ENCODE measurements around the gene RNU4-1. TPM values are rescaled to one million over a fixed set of nuclear protein-coding genes. Genes with fewer than 3 reads are reported as not detected.
A peak's percentile ranks its signal among the peaks of the same experiment; 100 is the strongest.

The RNU4-1 gene
- total and polyA plus RNA-seq, 2 experiments from 2014 or later = 6.0 TPM; not detected in 1

DNA sequence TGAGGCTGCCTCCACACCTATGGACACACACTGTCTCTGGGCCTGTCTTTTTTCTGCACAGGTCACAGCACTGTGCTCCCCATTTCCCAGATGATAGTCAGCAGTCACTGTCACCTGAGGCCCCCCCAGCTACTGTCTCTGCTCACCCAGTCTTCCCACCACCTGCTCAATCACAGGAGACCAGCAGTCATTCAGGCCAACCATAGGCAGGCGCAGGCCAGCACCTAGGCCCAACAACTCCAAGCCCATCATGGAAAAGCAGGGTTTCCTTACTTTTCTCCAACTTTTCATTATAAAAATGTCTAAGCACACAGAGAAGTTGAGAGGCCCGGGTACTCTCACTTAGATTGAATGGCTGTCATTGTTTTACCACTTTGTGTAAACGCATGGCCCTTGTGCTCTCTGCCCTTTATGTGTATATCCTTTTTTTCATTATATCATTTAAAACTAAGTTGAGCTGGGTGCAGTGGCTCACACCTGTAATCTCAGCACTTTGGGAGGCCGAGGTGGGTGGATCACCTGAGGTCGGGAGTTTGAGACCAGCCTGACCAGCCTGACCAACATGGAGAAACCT, 34.6 kb downstream of the RNU4-1 start (continued):
- TF ChIP-seq, protein P1, sequence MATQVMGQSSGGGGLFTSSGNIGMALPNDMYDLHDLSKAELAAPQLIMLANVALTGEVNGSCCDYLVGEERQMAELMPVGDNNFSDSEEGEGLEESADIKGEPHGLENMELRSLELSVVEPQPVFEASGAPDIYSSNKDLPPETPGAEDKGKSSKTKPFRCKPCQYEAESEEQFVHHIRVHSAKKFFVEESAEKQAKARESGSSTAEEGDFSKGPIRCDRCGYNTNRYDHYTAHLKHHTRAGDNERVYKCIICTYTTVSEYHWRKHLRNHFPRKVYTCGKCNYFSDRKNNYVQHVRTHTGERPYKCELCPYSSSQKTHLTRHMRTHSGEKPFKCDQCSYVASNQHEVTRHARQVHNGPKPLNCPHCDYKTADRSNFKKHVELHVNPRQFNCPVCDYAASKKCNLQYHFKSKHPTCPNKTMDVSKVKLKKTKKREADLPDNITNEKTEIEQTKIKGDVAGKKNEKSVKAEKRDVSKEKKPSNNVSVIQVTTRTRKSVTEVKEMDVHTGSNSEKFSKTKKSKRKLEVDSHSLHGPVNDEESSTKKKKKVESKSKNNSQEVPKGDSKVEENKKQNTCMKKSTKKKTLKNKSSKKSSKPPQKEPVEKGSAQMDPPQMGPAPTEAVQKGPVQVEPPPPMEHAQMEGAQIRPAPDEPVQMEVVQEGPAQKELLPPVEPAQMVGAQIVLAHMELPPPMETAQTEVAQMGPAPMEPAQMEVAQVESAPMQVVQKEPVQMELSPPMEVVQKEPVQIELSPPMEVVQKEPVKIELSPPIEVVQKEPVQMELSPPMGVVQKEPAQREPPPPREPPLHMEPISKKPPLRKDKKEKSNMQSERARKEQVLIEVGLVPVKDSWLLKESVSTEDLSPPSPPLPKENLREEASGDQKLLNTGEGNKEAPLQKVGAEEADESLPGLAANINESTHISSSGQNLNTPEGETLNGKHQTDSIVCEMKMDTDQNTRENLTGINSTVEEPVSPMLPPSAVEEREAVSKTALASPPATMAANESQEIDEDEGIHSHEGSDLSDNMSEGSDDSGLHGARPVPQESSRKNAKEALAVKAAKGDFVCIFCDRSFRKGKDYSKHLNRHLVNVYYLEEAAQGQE (IDR thresholded peaks at IDR 0.05; ENCODE audit: unreplicated experiment) = no peak
- TF ChIP-seq POLR2AphosphoS5 (IDR thresholded peaks at IDR 0.05; ENCODE audit: low read depth) (no peak), ZNF331 (CRISPR knock-in tag; IDR thresholded peaks at IDR 0.05; ENCODE audit: low read depth) (no peak), EZH2 (IDR thresholded peaks at IDR 0.05; ENCODE audit: low read depth, unreplicated experiment) (no peak)
- TF ChIP-seq, protein P2, sequence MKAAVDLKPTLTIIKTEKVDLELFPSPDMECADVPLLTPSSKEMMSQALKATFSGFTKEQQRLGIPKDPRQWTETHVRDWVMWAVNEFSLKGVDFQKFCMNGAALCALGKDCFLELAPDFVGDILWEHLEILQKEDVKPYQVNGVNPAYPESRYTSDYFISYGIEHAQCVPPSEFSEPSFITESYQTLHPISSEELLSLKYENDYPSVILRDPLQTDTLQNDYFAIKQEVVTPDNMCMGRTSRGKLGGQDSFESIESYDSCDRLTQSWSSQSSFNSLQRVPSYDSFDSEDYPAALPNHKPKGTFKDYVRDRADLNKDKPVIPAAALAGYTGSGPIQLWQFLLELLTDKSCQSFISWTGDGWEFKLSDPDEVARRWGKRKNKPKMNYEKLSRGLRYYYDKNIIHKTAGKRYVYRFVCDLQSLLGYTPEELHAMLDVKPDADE (IDR thresholded peaks at IDR 0.05) = no peak

DNA sequence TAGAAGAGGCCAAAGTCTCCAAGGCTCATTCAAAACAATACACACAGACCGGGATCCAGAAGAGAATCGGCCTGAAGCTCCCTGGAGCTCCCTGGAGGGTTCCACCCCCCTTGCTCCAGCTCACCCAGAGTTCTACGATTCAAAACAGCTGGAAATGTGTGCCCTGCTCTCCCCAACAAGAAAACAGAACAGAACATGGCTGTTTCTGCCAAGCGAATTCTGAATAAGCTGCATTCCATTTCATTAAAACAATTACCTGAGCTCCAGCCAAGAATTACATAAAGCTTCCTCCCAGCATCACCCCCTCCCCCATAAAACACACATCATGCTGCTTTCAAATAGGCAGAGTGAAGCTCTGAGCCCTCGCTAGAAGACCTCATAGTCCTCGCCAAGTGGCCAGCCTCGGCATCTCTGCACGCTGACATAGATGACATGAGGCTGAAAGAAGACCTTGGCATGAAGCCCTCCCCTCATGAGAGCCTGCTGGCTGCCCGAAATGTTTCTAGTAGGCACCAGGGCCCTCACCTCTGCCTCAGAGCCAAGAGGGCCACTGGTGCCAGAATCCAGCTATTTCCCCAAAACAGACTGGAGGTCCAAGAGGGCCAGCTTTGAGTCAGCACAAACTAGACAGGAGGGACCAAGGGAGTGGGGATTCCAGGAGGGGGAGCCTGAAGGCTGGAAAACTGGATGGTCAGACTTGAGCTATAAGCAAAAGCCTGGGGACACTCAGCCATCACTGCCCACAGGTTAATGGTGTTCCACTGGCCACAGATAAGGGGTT, 35.8 kb downstream of the RNU4-1 start:
- Mint-ChIP-seq H3K9me3 (no peaks in the 10 kb centered on the region), H3K36me3 (ENCODE audit: low read depth) (peaks cover 9% of the 10 kb centered on the region), H3K4me1 (peaks cover 44% of the 10 kb centered on the region), H3K27me3 (ENCODE audit: insufficient read depth, low read depth, poor library complexity) (peaks cover 21% of the 10 kb centered on the region), H3K4me3 (peak overlapping the region; percentile 6; the same call in 1 of the 3 replicates), H3K27ac (peak overlapping the region; percentile 83)
- Histone ChIP-seq H3K27me3 (ENCODE audit: insufficient read depth) (no peaks in the 10 kb centered on the region), H3K4me2 (peak overlapping the region; percentile 67), H4K20me1 (replicated peaks; ENCODE audit: insufficient read depth) (peaks cover 15% of the 10 kb centered on the region), H3K79me2 (replicated peaks; ENCODE audit: insufficient read depth) (peaks cover 93% of the 10 kb centered on the region), H2AFZ (no peak overlapping the region), H3K27ac (ENCODE audit: low read depth) (peak overlapping the region; percentile 93), H3K4me3 (peak overlapping the region; percentile 29), H3K36me3 (ENCODE audit: insufficient read depth) (no peaks in the 10 kb centered on the region), H3K9me2 (ENCODE audit: insufficient read depth) (no peaks in the 10 kb centered on the region), H3F3A (replicated peaks; ENCODE audit: low read depth) (0 out of 2 replicates have a peak, but pooled peaks cover 8% of the 10 kb centered on the region), H3K4me1 (ENCODE audit: insufficient read depth) (peaks cover 32% of the 10 kb centered on the region)
- peak; percentile 60 for ATAC-seq
- peak; percentile 71 for DNase-seq (ENCODE audit: low spot score)
- TF ChIP-seq, protein P3, sequence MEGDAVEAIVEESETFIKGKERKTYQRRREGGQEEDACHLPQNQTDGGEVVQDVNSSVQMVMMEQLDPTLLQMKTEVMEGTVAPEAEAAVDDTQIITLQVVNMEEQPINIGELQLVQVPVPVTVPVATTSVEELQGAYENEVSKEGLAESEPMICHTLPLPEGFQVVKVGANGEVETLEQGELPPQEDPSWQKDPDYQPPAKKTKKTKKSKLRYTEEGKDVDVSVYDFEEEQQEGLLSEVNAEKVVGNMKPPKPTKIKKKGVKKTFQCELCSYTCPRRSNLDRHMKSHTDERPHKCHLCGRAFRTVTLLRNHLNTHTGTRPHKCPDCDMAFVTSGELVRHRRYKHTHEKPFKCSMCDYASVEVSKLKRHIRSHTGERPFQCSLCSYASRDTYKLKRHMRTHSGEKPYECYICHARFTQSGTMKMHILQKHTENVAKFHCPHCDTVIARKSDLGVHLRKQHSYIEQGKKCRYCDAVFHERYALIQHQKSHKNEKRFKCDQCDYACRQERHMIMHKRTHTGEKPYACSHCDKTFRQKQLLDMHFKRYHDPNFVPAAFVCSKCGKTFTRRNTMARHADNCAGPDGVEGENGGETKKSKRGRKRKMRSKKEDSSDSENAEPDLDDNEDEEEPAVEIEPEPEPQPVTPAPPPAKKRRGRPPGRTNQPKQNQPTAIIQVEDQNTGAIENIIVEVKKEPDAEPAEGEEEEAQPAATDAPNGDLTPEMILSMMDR (conservative IDR thresholded peaks at IDR 0.05; ENCODE audit: low read depth in 2 of 2) = no peak
- TF ChIP-seq POLR2AphosphoS5 (IDR thresholded peaks at IDR 0.05; ENCODE audit: low read depth) = no peak
- TF ChIP-seq, protein P4, sequence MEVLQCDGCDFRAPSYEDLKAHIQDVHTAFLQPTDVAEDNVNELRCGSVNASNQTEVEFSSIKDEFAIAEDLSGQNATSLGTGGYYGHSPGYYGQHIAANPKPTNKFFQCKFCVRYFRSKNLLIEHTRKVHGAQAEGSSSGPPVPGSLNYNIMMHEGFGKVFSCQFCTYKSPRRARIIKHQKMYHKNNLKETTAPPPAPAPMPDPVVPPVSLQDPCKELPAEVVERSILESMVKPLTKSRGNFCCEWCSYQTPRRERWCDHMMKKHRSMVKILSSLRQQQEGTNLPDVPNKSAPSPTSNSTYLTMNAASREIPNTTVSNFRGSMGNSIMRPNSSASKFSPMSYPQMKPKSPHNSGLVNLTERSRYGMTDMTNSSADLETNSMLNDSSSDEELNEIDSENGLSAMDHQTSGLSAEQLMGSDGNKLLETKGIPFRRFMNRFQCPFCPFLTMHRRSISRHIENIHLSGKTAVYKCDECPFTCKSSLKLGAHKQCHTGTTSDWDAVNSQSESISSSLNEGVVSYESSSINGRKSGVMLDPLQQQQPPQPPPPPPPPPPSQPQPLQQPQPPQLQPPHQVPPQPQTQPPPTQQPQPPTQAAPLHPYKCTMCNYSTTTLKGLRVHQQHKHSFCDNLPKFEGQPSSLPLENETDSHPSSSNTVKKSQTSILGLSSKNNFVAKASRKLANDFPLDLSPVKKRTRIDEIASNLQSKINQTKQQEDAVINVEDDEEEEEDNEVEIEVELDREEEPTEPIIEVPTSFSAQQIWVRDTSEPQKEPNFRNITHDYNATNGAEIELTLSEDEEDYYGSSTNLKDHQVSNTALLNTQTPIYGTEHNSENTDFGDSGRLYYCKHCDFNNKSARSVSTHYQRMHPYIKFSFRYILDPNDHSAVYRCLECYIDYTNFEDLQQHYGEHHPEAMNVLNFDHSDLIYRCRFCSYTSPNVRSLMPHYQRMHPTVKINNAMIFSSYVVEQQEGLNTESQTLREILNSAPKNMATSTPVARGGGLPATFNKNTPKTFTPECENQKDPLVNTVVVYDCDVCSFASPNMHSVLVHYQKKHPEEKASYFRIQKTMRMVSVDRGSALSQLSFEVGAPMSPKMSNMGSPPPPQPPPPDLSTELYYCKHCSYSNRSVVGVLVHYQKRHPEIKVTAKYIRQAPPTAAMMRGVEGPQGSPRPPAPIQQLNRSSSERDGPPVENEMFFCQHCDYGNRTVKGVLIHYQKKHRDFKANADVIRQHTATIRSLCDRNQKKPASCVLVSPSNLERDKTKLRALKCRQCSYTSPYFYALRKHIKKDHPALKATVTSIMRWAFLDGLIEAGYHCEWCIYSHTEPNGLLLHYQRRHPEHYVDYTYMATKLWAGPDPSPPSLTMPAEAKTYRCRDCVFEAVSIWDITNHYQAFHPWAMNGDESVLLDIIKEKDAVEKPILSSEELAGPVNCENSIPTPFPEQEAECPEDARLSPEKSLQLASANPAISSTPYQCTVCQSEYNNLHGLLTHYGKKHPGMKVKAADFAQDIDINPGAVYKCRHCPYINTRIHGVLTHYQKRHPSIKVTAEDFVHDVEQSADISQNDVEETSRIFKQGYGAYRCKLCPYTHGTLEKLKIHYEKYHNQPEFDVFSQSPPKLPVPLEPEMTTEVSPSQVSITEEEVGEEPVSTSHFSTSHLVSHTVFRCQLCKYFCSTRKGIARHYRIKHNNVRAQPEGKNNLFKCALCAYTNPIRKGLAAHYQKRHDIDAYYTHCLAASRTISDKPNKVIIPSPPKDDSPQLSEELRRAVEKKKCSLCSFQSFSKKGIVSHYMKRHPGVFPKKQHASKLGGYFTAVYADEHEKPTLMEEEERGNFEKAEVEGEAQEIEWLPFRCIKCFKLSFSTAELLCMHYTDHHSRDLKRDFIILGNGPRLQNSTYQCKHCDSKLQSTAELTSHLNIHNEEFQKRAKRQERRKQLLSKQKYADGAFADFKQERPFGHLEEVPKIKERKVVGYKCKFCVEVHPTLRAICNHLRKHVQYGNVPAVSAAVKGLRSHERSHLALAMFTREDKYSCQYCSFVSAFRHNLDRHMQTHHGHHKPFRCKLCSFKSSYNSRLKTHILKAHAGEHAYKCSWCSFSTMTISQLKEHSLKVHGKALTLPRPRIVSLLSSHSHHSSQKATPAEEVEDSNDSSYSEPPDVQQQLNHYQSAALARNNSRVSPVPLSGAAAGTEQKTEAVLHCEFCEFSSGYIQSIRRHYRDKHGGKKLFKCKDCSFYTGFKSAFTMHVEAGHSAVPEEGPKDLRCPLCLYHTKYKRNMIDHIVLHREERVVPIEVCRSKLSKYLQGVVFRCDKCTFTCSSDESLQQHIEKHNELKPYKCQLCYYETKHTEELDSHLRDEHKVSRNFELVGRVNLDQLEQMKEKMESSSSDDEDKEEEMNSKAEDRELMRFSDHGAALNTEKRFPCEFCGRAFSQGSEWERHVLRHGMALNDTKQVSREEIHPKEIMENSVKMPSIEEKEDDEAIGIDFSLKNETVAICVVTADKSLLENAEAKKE (CRISPR knock-in tag; IDR thresholded peaks at IDR 0.05) = no peak
- TF ChIP-seq ZNF114 (CRISPR knock-in tag; IDR thresholded peaks at IDR 0.05) = no peak
- no peak for TF ChIP-seq ZNF331 (CRISPR knock-in tag; IDR thresholded peaks at IDR 0.05; ENCODE audit: low read depth)

Data from GM23338 (cell line).